HCT116 (cell line): ENCODE measurements around the gene CLCN3.
A peak's percentile ranks its signal among the peaks of the same experiment; 100 is the strongest.

ENCODE experiments used
- POLR2A ChIP-seq: IDR thresholded peaks from 2 replicates; pipeline ENCODE4 v1.7.0; 2011; ENCODE audit warnings: borderline replicate concordance; ENCODE audit not compliant: insufficient read depth, insufficient read length; ENCODE audit errors: extremely low read depth
- RAD21 ChIP-seq: IDR thresholded peaks from 2 replicates; pipeline ENCODE4 v1.6.1; 2012; ENCODE audit warnings: low read depth, mild to moderate bottlenecking
- SP1 ChIP-seq: IDR thresholded peaks from 2 replicates; pipeline ENCODE4 v1.6.1; 2012; ENCODE audit warnings: low read depth
- YY1 ChIP-seq: IDR thresholded peaks from 2 replicates; pipeline ENCODE4 v1.6.1; 2011; ENCODE audit warnings: low read length, low read depth, moderate library complexity, mild to moderate bottlenecking; ENCODE audit not compliant: insufficient replicate concordance; ENCODE audit errors: extremely low read depth
- TF ChIP-seq, protein P1 (sequence below), 3 experiments: fragments of 200-600 bp in 1 of 3; sonication (generic) in 1 of 3; IDR thresholded peaks in 2 of 3; conservative IDR thresholded peaks in 1 of 3; 2 replicates each; pipeline ENCODE4 v1.5.1; 2012 to 2017; ENCODE audit warnings: low read depth in 2 of 3, low read length in 2 of 3, antibody characterized with exemption in 1 of 3, borderline replicate concordance in 1 of 3, control low read depth in 1 of 3, mild to moderate bottlenecking in 1 of 3, mixed read lengths in 1 of 3, mixed run types in 1 of 3, moderate library complexity in 1 of 3; ENCODE audit not compliant: insufficient read depth in 1 of 3
- TF ChIP-seq, protein P2 (sequence below): IDR thresholded peaks from 2 replicates; pipeline ENCODE4 v1.6.1; 2012

DNA sequence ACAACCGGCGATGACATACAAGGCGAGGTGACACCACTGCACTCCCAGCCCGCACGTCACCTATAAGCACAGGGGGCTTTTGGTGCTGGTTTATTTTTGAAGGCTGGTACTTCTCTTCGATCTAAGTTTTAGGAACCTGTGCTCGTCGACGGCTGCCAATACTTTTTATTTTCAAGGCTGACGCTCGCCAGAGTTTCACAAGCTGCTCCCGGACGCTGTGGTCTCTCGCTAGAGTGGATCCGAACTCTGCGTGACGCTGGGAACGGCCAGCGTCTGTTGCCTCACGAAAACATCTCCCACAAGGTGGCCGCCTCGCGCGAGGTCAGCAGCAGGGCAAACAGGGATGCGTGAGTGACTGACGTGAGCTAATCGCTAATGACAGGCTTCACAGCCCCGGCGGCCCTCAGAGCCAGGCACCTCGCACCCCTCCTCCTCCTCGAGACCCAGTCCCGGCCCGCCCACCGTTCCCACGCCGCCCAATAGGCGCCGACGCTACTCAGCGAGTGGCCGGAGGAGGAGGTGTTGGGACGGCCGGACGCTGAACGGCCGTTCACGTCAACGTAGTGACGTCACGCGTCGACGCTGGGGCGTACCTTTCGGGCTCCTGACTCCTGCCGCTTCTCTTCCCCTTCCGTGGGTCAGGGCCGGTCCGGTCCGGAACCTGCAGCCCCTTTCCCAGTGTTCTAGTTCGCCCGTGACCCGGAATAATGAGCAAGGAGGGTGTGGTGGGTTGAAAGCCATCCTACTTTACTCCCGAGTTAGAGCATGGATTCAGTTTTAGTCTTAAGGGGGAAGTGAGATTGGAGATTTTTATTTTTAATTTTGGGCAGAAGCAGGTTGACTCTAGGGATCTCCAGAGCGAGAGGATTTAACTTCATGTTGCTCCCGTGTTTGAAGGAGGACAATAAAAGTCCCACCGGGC lies at the start of gene CLCN3:
- TF ChIP-seq SP1 (no peak), POLR2A (peak; percentile 71), YY1 (no peak), RAD21 (no peak)
- TF ChIP-seq, protein P1, sequence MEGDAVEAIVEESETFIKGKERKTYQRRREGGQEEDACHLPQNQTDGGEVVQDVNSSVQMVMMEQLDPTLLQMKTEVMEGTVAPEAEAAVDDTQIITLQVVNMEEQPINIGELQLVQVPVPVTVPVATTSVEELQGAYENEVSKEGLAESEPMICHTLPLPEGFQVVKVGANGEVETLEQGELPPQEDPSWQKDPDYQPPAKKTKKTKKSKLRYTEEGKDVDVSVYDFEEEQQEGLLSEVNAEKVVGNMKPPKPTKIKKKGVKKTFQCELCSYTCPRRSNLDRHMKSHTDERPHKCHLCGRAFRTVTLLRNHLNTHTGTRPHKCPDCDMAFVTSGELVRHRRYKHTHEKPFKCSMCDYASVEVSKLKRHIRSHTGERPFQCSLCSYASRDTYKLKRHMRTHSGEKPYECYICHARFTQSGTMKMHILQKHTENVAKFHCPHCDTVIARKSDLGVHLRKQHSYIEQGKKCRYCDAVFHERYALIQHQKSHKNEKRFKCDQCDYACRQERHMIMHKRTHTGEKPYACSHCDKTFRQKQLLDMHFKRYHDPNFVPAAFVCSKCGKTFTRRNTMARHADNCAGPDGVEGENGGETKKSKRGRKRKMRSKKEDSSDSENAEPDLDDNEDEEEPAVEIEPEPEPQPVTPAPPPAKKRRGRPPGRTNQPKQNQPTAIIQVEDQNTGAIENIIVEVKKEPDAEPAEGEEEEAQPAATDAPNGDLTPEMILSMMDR (IDR thresholded peaks at IDR 0.05 in 2 of 3, conservative IDR thresholded peaks at IDR 0.05 in 1 of 3; ENCODE audit: borderline replicate concordance in 1 of 3, insufficient read depth in 1 of 3, low read depth in 2 of 3, low read length in 2 of 3) = no peak
- TF ChIP-seq, protein P2, sequence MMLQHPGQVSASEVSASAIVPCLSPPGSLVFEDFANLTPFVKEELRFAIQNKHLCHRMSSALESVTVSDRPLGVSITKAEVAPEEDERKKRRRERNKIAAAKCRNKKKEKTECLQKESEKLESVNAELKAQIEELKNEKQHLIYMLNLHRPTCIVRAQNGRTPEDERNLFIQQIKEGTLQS = no peak
